ENCODE measurements around the gene SULF2. TPM values are rescaled to one million over a fixed set of nuclear protein-coding genes. Genes with fewer than 3 reads are reported as not detected.

The SULF2 gene
- total RNA-seq, 1 experiment from 2014 or later, result 495 TPM

- no peak for DNase-seq
- Histone ChIP-seq H3K4me1 (replicated peaks; ENCODE audit: insufficient read depth) (no peaks in the 10 kb centered on the region), H3K4me2 (no peak overlapping the region), H3K79me2 (ENCODE audit: low read depth) (peaks cover 97% of the 10 kb centered on the region), H3K9me3 (ENCODE audit: insufficient read depth, low read depth) (no peaks in the 10 kb centered on the region), H4K20me1 (ENCODE audit: insufficient read depth) (peaks cover 98% of the 10 kb centered on the region), H3K27ac (no peak overlapping the region), H3K4me3 (no peak overlapping the region), H2AFZ (no peak overlapping the region), H3K9me2 (ENCODE audit: insufficient read depth) (no peaks in the 10 kb centered on the region), H3K27me3 (ENCODE audit: insufficient read depth, low read depth) (no peaks in the 10 kb centered on the region), H3K36me3 (ENCODE audit: low read depth) (peaks cover 47% of the 10 kb centered on the region), H3F3A (ENCODE audit: insufficient read depth, low read depth) (peaks cover 95% of the 10 kb centered on the region)
- no peak for TF ChIP-seq EZH2 (IDR thresholded peaks at IDR 0.05; ENCODE audit: low read depth)
- no peak for TF ChIP-seq CTCF (conservative IDR thresholded peaks at IDR 0.05)
- ChIA-PET POLR2A (ENCODE audit: unreplicated experiment) (interaction anchor here (0.7 kb wide), 1 partner anchor 442 kb away, joined by 5 read pairs; no protein-coding TSS in a partner anchor), CTCF (interaction anchor here (0.6 kb wide), 1 partner anchor 907 kb away, joined by 3 read pairs; no protein-coding TSS in a partner anchor)
- intact Hi-C loops (cut with micrococcal nuclease; ENCODE audit: unreplicated experiment), result no loop called here
- BruUV-seq (replicated peaks), result no TSS peak
Observed at GRCh38 chr20:47713878-47714450, 71.3 kb downstream of the SULF2 start.

GRCh38 chr20:47713163-47713562 lies 72.1 kb downstream of the SULF2 start:
- no TSS peak for BruUV-seq (replicated peaks)
- H3K79me2 ChIP-seq (ENCODE audit: low read depth), result peaks cover 97% of the 10 kb centered on the region
- no peak overlapping the region for H3K4me3 ChIP-seq
- POLR2A ChIA-PET (ENCODE audit: unreplicated experiment), result no interaction called here
- peaks cover 95% of the 10 kb centered on the region for H3F3A ChIP-seq (ENCODE audit: insufficient read depth, low read depth)
- no peak overlapping the region for H3K4me2 ChIP-seq
- DNase-seq, result no peak
- no peak overlapping the region for H3K27ac ChIP-seq
- peaks cover 98% of the 10 kb centered on the region for H4K20me1 ChIP-seq (ENCODE audit: insufficient read depth)
- CTCF ChIA-PET, result no interaction called here
- peaks cover 46% of the 10 kb centered on the region for H3K36me3 ChIP-seq (ENCODE audit: low read depth)
- TF ChIP-seq EZH2 (IDR thresholded peaks at IDR 0.05; ENCODE audit: low read depth) (no peak), CTCF (conservative IDR thresholded peaks at IDR 0.05) (no peak)
- H2AFZ ChIP-seq, result no peak overlapping the region
- intact Hi-C loops (cut with micrococcal nuclease; ENCODE audit: unreplicated experiment), result no loop called here
- H3K27me3 ChIP-seq (ENCODE audit: insufficient read depth, low read depth), result no peaks in the 10 kb centered on the region
- H3K4me1 ChIP-seq (replicated peaks; ENCODE audit: insufficient read depth), result no peaks in the 10 kb centered on the region
- H3K9me3 ChIP-seq (ENCODE audit: insufficient read depth, low read depth), result no peaks in the 10 kb centered on the region
- H3K9me2 ChIP-seq (ENCODE audit: insufficient read depth), result no peaks in the 10 kb centered on the region

GRCh38 chr20:47711046-47711752 lies 74.1 kb downstream of the SULF2 start:
- BruUV-seq (replicated peaks), result no TSS peak
- ChIA-PET CTCF (no interaction called here), POLR2A (ENCODE audit: unreplicated experiment) (no interaction called here)
- DNase-seq, result no peak
- Histone ChIP-seq H3K4me1 (replicated peaks; ENCODE audit: insufficient read depth) (no peaks in the 10 kb centered on the region), H3K4me3 (no peak overlapping the region), H3K9me3 (ENCODE audit: insufficient read depth, low read depth) (no peaks in the 10 kb centered on the region), H3K9me2 (ENCODE audit: insufficient read depth) (no peaks in the 10 kb centered on the region), H3F3A (ENCODE audit: insufficient read depth, low read depth) (peaks cover 93% of the 10 kb centered on the region), H3K27me3 (ENCODE audit: insufficient read depth, low read depth) (no peaks in the 10 kb centered on the region), H2AFZ (no peak overlapping the region), H3K79me2 (ENCODE audit: low read depth) (peaks cover 94% of the 10 kb centered on the region), H3K36me3 (ENCODE audit: low read depth) (peaks cover 43% of the 10 kb centered on the region), H3K4me2 (no peak overlapping the region), H4K20me1 (ENCODE audit: insufficient read depth) (peaks cover 100% of the 10 kb centered on the region), H3K27ac (no peak overlapping the region)
- intact Hi-C loops (cut with micrococcal nuclease; ENCODE audit: unreplicated experiment), result no loop called here
- no peak for TF ChIP-seq EZH2 (IDR thresholded peaks at IDR 0.05; ENCODE audit: low read depth)
- no peak for TF ChIP-seq CTCF (conservative IDR thresholded peaks at IDR 0.05)

All from PC-9 (cell line).